GM12874 (cell line): ENCODE results near the gene RIPK3.

ENCODE experiments used
- TF ChIP-seq, protein P1 (sequence below): IDR thresholded peaks from 2 replicates; pipeline ENCODE4 v1.5.1; 2011; ENCODE audit warnings: low read depth, mild to moderate bottlenecking, control low read depth, low read length, moderate library complexity; ENCODE audit not compliant: insufficient read depth

The RIPK3 gene

DNA sequence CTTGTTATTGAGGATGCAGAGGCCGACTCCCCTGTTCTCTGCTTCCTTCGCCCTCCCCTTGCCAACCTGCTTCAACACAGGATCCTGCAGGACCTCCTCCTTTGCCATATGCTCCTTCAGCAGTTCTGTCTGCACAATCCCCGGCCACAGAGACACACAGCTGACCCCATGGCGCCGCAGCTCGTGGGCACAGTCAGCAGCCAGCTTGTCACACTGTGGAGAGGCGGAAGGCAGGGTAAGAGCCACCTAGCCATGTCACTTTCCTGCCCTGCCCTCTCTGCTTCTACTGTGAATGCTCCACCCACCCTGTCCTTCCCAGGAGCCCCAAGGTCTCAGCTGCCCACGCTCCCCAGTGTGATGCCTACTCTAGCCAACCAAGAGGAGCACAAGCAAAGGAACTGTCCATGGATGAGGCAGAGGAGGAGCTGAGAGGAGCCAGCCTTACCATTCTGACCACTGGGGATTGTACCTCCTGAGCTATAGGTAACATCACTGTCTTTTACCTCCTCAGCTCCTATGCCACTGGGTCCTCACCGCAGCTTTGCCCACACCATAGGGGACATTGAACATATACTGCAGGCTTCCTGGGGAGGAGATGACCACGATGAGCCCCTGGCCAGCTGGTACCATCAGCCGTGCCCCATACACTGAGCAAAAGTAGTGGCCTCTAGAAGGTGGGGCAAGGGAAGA lies 47.5 kb downstream of the RIPK3 start:
- TF ChIP-seq, protein P1, sequence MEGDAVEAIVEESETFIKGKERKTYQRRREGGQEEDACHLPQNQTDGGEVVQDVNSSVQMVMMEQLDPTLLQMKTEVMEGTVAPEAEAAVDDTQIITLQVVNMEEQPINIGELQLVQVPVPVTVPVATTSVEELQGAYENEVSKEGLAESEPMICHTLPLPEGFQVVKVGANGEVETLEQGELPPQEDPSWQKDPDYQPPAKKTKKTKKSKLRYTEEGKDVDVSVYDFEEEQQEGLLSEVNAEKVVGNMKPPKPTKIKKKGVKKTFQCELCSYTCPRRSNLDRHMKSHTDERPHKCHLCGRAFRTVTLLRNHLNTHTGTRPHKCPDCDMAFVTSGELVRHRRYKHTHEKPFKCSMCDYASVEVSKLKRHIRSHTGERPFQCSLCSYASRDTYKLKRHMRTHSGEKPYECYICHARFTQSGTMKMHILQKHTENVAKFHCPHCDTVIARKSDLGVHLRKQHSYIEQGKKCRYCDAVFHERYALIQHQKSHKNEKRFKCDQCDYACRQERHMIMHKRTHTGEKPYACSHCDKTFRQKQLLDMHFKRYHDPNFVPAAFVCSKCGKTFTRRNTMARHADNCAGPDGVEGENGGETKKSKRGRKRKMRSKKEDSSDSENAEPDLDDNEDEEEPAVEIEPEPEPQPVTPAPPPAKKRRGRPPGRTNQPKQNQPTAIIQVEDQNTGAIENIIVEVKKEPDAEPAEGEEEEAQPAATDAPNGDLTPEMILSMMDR, result no peak

DNA sequence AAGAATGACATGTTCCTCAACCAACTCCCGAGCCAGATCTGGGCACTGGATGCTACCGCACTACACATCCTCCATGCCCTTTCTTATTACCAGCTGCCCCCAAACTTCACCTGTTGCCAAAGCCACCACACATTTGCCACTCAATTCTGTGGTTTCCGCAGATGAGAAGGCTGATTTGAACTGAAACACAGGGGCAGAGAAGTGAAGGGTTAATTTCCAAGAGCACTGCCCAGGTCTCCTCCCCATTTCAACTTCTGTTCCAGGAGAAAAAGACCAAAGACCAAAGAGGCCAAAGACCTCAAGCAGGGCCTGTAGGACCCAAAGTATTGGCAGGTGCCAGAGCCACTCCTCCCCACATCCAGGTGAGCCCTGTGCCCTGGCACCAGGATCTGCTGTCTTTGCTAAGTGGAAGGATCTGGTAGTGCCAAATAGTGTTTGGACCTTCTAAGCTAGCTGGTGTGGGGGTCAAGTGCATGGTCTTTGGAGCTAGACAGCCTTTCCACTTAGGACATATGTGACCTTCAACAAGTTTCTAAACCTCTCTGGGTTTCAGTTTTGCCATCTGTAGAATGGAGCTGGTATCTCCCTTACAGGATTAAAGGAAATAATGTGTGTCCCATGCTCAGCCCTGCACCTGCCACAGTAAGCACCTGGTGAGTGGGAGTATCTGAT lies 48.2 kb downstream of the RIPK3 start:
- TF ChIP-seq, protein P1, result no peak

DNA sequence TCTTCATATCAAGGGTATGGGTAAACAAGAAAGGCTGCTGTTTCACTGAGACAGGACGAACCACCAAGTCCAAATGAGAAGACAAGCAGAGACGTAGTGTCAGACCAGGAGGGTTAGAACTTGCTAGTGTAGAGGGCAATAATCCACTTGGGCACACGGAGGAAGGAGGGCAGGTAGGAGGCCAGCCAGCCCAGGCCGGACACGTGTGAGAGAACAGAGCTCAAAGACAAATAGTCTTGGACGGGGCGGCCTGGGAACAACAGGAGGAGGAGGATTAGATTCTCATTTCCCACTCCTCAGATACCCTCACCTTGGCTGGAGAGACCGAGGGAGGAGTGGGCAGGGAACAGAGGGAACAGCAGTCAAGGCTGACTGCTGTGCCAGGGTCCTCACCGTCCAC lies 49.0 kb downstream of the RIPK3 start:
- TF ChIP-seq, protein P1, result no peak

DNA sequence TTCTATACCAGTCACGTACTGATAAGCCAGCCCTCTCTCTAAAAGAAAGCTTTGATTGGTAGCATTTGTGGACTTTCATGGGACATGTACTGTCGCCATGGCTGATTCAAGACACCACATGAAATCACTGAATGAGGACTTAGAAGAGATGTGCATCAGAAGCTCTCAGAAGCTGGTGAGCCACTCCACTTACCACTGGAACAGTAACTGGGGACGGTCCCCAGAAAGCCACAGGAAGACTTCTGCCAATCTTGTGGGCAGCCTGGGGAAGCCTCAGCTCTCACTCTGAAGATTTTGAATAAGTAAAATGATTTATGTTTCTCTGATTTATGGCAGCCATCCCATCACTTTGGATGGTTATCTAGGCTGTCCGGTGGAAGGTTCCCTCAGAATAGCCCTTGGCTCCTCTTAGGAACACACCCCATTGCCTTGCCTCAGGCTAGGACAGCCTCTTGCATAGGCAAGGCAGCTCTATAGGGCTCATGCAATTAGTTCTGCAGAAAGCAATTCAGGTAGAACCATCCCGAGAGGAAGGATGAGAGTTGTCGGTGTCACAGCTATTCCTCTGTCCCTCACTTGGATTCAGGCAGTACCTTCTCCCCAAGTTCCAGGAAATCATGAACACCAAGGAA lies 50.0 kb downstream of the RIPK3 start:
- TF ChIP-seq, protein P1, result no peak

DNA sequence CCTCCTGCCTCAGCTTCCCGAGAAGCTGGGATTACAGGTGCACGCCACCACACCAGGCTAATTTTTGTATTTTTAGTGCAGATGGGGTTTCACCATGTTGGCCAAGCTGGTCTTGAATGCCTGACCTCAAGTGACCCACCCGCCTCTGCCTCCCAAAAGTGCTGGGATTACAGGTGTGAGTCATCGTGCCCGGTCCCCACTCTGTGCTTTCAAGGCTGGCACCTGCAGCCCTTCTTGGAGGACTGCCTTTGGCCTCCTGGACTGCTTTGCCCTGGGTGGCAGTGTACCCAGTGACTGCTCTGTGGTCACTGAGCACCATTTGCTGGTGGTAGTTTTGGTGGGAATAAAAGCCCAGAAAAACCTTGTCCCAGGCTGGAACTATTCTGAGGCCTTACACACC lies 52.8 kb downstream of the RIPK3 start:
- TF ChIP-seq, protein P1, result no peak
